ENCODE measurements around the gene KLF18.

KLF18 gene

DNA sequence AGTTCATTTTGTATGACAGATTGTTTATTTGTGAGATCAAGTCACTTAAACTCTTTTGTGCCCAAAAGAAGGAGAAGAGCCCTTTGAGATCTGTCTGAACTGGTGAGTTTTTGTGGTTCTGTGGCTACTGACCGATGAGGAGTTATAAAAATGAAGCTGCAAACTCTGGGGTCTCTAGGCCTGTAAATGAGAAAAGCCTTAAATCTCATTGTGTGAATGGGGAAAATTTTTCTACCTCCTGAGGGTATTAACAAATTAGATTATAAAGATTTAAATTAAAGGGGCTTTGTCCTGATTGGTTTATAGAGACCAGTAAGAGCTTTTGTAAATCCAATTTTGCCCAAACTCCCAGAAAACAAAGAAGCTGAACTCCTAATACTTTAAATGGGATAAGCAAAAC is 32.5 kb downstream of the KLF18 start:
- Histone ChIP-seq H3K4me3 (ENCODE audit: low read depth in 1 of 5, low read length in 5 of 5) (no peak overlapping the region), H3K27me3 (ENCODE audit: control insufficient read depth in 5 of 5, insufficient read depth in 4 of 5, low read length in 5 of 5) (peaks cover 0 to 4% (median 2%) of the 10 kb centered on the region in 5 donors), H3K9me3 (ENCODE audit: control insufficient read depth in 5 of 5, low read length in 5 of 5) (no peaks in the 10 kb centered on the region), H3K4me1 (ENCODE audit: control insufficient read depth in 5 of 5, insufficient read depth in 5 of 5, low read length in 5 of 5) (no peaks in the 10 kb centered on the region), H3K27ac (ENCODE audit: low read depth, low read length) (no peak overlapping the region), H3K36me3 (ENCODE audit: control insufficient read depth in 5 of 5, insufficient read depth in 5 of 5, low read length in 5 of 5) (no peaks in the 10 kb centered on the region), H3K9ac (ENCODE audit: low read length in 5 of 5) (no peak overlapping the region)

DNA sequence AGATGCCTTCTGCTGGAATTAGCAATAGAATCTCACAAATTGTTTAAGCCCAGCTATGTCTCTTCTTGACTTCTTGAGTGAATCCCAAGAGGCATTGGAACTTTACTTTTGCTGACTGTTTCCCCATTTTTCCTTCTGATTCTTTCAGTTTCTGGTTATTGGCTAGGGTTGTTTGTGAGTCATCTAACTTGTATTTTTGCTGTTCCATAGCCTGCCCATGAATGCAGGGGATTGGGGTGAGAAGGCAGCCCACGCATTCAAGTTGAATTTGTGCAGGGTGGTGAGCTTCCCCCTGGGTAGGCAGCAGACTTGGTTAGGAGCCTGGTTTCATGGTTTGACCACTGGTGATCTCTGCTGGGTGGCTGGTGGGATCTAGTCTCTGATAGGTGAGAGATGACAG is 33.2 kb downstream of the KLF18 start:
- Histone ChIP-seq H3K27ac (ENCODE audit: low read depth, low read length) (no peak overlapping the region), H3K9me3 (ENCODE audit: control insufficient read depth in 5 of 5, low read length in 5 of 5) (no peaks in the 10 kb centered on the region), H3K27me3 (ENCODE audit: control insufficient read depth in 5 of 5, insufficient read depth in 4 of 5, low read length in 5 of 5) (peaks cover 0 to 7% (median 2%) of the 10 kb centered on the region in 5 donors), H3K4me1 (ENCODE audit: control insufficient read depth in 5 of 5, insufficient read depth in 5 of 5, low read length in 5 of 5) (peaks cover 0 to 4% (median 0%) of the 10 kb centered on the region in 5 donors), H3K9ac (ENCODE audit: low read length in 5 of 5) (no peak overlapping the region), H3K36me3 (ENCODE audit: control insufficient read depth in 5 of 5, insufficient read depth in 5 of 5, low read length in 5 of 5) (no peaks in the 10 kb centered on the region), H3K4me3 (ENCODE audit: low read depth in 1 of 5, low read length in 5 of 5) (no peak overlapping the region)

DNA sequence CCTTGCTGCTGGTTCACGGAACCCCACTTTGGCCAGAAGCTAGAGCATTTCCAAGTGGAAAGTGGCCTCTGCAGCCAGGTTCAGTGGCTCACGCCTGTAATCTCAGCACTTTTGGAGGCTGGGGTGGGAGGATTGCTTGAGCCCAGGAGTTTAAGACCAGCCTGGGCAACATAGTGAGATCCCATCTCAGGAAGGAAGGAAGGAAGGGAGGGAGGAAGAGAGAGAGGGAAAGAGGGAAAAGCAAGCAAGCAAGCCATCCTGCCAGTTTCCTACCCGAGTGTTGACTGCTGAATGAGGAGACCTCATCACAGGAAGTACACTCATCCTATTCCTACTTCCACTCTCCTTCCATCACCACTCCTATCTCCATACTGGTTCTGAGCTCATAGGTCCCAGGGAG is 35.6 kb downstream of the KLF18 start:
- no peak overlapping the region for H3K4me3 ChIP-seq (ENCODE audit: low read depth in 1 of 5, low read length in 5 of 5)
- no peak overlapping the region for H3K27ac ChIP-seq (ENCODE audit: low read depth, low read length)
- no peak overlapping the region for H3K9ac ChIP-seq (ENCODE audit: low read length in 5 of 5)
- no peaks in the 10 kb centered on the region for H3K36me3 ChIP-seq (ENCODE audit: control insufficient read depth in 5 of 5, insufficient read depth in 5 of 5, low read length in 5 of 5)
- H3K9me3 ChIP-seq (ENCODE audit: control insufficient read depth in 5 of 5, low read length in 5 of 5): no peaks in the 10 kb centered on the region
- H3K27me3 ChIP-seq (ENCODE audit: control insufficient read depth in 5 of 5, insufficient read depth in 4 of 5, low read length in 5 of 5): peaks cover 0 to 7% (median 2%) of the 10 kb centered on the region in 5 donors
- H3K4me1 ChIP-seq (ENCODE audit: control insufficient read depth in 5 of 5, insufficient read depth in 5 of 5, low read length in 5 of 5): peaks cover 0 to 4% (median 0%) of the 10 kb centered on the region in 5 donors

DNA sequence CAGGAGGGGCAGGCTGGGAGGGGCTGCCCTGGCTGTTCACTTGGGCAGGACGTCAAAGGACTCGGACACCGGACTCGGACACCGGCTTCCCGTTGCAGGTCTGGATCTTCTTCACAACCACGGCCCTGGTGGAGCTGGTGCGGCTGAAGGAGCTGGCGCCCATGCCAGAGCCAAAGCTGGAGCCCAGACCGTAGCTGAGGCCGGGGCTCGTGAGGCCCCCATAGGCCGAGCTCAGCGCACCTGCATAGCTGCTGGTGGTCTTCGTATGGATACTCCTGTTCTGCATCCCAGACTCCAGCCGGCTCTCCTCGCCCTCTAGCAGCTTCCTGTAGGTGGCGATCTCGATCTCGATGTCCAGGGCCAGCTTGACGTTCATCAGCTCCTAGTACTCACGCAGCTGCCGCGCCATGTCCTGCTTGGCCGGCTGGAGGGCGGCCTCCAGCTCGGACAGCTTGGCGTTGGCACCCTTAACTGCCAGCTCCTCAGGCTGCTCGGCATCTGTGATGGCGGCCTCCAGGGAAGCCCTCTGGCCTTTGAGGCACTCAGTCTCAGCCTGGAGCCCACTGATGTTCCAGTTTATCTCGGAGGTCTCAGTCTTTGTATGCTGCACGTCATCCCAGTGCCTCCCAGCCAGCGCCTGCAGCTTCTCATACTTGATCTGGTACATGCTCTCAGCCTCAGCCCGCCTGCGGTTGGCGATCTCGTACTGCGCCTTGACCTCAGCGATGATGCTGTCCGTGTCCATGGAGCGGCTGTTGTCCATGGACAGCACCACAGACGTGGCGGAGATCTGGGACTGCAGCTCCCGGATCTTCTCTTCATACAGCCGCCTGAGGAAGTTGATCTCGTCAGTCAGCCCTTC is 37.9 kb downstream of the KLF18 start:
- Histone ChIP-seq H3K4me3 (ENCODE audit: low read depth in 1 of 5, low read length in 5 of 5) (no peak overlapping the region), H3K9ac (ENCODE audit: low read length in 5 of 5) (no peak overlapping the region), H3K36me3 (ENCODE audit: control insufficient read depth in 5 of 5, insufficient read depth in 5 of 5, low read length in 5 of 5) (no peaks in the 10 kb centered on the region), H3K27me3 (ENCODE audit: control insufficient read depth in 5 of 5, insufficient read depth in 4 of 5, low read length in 5 of 5) (peaks cover 0 to 7% (median 2%) of the 10 kb centered on the region in 5 donors), H3K9me3 (ENCODE audit: control insufficient read depth in 5 of 5, low read length in 5 of 5) (no peaks in the 10 kb centered on the region), H3K27ac (ENCODE audit: low read depth, low read length) (no peak overlapping the region), H3K4me1 (ENCODE audit: control insufficient read depth in 5 of 5, insufficient read depth in 5 of 5, low read length in 5 of 5) (peaks cover 0 to 4% (median 0%) of the 10 kb centered on the region in 5 donors)

DNA sequence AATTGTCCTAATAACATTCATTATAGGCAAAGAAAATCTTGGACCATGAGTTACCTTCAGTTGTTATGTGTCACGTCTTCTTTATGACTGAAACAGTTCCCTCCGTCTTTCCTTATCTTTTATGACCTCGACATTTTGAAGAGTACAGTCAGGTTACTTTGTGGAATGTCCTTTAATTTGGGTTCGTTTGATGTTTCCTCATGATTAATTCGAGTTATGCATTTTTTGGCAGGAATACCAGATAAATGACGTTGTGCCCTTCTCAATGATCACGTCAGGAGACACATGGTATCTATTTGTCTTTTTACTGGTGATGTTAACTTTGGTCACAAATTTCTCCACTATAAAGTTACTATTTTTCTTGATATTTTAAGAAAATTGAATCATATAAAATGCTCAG is 40.1 kb downstream of the KLF18 start:
- Histone ChIP-seq H3K27ac (ENCODE audit: low read depth, low read length) (no peak overlapping the region), H3K27me3 (ENCODE audit: control insufficient read depth in 5 of 5, insufficient read depth in 4 of 5, low read length in 5 of 5) (peaks cover 0 to 7% (median 0%) of the 10 kb centered on the region in 5 donors), H3K4me1 (ENCODE audit: control insufficient read depth in 5 of 5, insufficient read depth in 5 of 5, low read length in 5 of 5) (peaks cover 0 to 4% (median 0%) of the 10 kb centered on the region in 5 donors), H3K36me3 (ENCODE audit: control insufficient read depth in 5 of 5, insufficient read depth in 5 of 5, low read length in 5 of 5) (no peaks in the 10 kb centered on the region), H3K9ac (ENCODE audit: low read length in 5 of 5) (no peak overlapping the region), H3K4me3 (ENCODE audit: low read depth in 1 of 5, low read length in 5 of 5) (no peak overlapping the region), H3K9me3 (ENCODE audit: control insufficient read depth in 5 of 5, low read length in 5 of 5) (no peaks in the 10 kb centered on the region)

DNA sequence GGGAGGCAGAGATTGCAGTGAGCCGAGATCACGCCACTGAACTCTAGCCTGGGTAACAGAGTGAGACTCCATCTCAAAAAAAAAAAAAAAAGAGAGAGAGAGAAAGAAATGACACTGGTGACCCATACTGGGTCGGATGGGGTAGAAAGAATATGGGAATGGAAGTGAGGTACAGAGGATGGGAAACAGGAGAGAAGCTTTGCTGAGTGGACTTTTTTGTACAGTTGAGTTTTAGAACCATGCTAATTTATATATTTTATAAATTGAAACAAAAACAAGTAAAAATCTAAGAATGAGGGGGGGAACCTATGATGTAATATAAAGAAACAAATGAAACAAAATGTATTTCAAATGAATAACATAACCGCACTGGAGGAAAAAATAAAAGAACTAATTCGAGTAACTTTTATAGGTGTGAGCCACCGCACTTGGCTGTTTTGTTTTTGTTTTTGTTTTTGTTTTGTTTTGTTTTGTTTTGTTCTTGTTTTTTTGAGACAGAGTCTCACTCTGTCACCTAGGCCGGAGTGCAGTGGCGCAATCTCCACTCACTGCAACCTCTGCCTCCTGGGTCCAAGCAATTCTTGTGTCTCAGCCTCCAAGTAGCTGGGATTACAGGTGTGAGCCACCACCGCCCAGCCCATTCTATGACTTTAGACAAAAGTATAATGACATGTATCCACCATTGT is 41.1 kb downstream of the KLF18 start:
- H3K4me3 ChIP-seq (ENCODE audit: low read depth in 1 of 5, low read length in 5 of 5): no peak overlapping the region
- peaks cover 0 to 4% (median 0%) of the 10 kb centered on the region in 5 donors for H3K4me1 ChIP-seq (ENCODE audit: control insufficient read depth in 5 of 5, insufficient read depth in 5 of 5, low read length in 5 of 5)
- no peak overlapping the region for H3K9ac ChIP-seq (ENCODE audit: low read length in 5 of 5)
- no peaks in the 10 kb centered on the region for H3K36me3 ChIP-seq (ENCODE audit: control insufficient read depth in 5 of 5, insufficient read depth in 5 of 5, low read length in 5 of 5)
- no peaks in the 10 kb centered on the region for H3K9me3 ChIP-seq (ENCODE audit: control insufficient read depth in 5 of 5, low read length in 5 of 5)
- H3K27ac ChIP-seq (ENCODE audit: low read depth, low read length): no peak overlapping the region
- H3K27me3 ChIP-seq (ENCODE audit: control insufficient read depth in 5 of 5, insufficient read depth in 4 of 5, low read length in 5 of 5): peaks cover 0 to 3% (median 0%) of the 10 kb centered on the region in 5 donors

DNA sequence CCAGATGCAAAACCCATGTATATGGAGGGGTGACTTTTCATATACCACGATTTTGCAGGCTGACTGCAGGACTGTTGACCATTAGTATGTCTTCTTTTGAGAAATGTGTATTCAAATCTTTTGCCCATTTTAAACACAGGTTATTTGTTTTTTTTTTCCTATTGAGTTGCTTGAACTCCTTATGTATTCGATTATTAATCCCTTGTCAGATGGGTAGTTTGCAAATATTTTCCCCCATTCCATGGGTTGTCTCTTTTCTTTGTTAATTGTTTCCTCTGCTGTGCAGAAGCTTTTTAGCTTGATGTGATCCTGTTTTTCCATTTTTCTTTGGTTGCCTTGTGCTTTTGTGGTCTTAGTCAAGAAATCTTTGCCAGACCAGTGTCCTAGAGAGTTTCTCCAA is 47.4 kb downstream of the KLF18 start:
- H3K9me3 ChIP-seq (ENCODE audit: control insufficient read depth in 5 of 5, low read length in 5 of 5): peaks cover 0 to 3% (median 0%) of the 10 kb centered on the region in 5 donors
- peaks cover 0 to 7% (median 0%) of the 10 kb centered on the region in 5 donors for H3K4me1 ChIP-seq (ENCODE audit: control insufficient read depth in 5 of 5, insufficient read depth in 5 of 5, low read length in 5 of 5)
- no peak overlapping the region for H3K27ac ChIP-seq (ENCODE audit: low read depth, low read length)
- no peak overlapping the region for H3K4me3 ChIP-seq (ENCODE audit: low read depth in 1 of 5, low read length in 5 of 5)
- no peaks in the 10 kb centered on the region for H3K27me3 ChIP-seq (ENCODE audit: control insufficient read depth in 5 of 5, insufficient read depth in 4 of 5, low read length in 5 of 5)
- no peak overlapping the region for H3K9ac ChIP-seq (ENCODE audit: low read length in 5 of 5)
- H3K36me3 ChIP-seq (ENCODE audit: control insufficient read depth in 5 of 5, insufficient read depth in 5 of 5, low read length in 5 of 5): no peaks in the 10 kb centered on the region

DNA sequence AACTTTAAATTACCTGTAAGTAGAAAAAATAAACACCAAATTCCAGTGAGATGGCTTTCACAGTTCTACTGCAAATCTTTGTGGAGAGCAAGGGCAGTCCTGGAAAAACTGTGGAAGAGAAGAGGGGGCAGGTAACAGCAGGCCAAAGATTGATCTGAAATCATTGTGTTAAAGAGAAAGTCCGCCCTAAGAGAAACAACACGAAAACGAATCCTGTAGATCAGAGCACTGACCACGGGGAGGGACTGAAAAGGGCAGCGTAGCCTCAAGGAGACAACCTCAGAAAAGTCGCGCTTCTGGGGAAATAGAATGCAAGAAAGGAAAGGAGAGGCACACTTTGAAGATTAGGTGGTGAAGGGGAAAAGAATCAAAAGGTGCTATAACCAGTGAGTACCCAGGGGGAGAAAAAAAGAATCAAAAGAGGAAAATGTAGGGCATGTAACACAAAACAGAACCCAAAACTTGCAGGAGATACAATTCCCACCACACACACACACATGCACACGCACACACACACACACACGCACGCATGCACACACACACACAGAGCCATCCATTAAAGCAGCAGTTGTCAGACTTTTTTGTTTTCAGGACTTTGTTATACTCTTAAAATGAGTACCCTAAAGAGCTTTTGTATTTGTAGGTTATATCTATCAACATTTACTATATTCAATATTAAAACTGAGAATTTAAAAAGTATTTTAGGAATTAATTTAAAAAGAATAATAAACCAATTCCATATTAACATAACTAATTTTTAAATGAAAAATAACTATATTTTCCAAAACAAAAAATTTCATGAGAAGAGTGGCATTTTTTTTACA is 50.8 kb downstream of the KLF18 start:
- peaks cover 0 to 3% (median 0%) of the 10 kb centered on the region in 5 donors for H3K9me3 ChIP-seq (ENCODE audit: control insufficient read depth in 5 of 5, low read length in 5 of 5)
- H3K27me3 ChIP-seq (ENCODE audit: control insufficient read depth in 5 of 5, insufficient read depth in 4 of 5, low read length in 5 of 5): peaks cover 0 to 4% (median 0%) of the 10 kb centered on the region in 5 donors
- peaks cover 0 to 9% (median 0%) of the 10 kb centered on the region in 5 donors for H3K4me1 ChIP-seq (ENCODE audit: control insufficient read depth in 5 of 5, insufficient read depth in 5 of 5, low read length in 5 of 5)
- no peaks in the 10 kb centered on the region for H3K36me3 ChIP-seq (ENCODE audit: control insufficient read depth in 5 of 5, insufficient read depth in 5 of 5, low read length in 5 of 5)
- H3K9ac ChIP-seq (ENCODE audit: low read length in 5 of 5): no peak overlapping the region
- no peak overlapping the region for H3K27ac ChIP-seq (ENCODE audit: low read depth, low read length)
- H3K4me3 ChIP-seq (ENCODE audit: low read depth in 1 of 5, low read length in 5 of 5): no peak overlapping the region

DNA sequence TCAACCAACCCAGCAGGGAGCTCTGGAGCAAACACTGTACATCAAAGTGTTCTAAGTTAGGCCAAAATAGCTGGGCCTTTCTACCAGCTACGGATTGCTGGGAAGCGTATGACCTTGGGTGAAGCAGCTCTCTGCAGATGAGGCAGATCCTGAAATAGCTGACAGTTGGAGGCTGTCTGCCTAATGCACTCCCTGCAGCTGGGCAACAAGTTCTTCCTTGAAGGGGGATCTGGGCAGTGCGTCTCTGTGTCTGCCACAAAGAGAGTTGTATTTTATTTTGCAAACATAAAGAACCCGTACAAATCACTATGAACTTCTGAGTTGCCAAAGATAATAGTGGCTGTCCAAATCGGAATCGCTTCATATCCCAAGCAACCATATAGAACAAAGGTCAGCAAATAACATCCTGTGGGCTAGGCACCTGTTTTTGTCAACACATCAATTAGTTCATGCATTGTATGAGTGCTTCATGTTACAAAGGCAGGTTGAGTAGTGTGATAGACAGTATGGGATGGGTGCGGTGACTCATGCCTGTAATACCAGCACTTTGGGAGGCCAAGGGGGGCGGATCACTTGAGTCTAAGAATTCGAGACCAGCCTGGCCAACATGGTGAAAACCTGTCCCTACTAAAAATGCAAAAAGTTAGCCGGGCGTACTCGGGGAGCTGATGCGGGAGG is 51.9 kb downstream of the KLF18 start:
- H3K4me3 ChIP-seq (ENCODE audit: low read depth in 1 of 5, low read length in 5 of 5): no peak overlapping the region
- peaks cover 0 to 4% (median 0%) of the 10 kb centered on the region in 5 donors for H3K27me3 ChIP-seq (ENCODE audit: control insufficient read depth in 5 of 5, insufficient read depth in 4 of 5, low read length in 5 of 5)
- H3K9ac ChIP-seq (ENCODE audit: low read length in 5 of 5): no peak overlapping the region

More for the DNA sequence above, 51.9 kb downstream of the KLF18 start:
- no peak overlapping the region for H3K27ac ChIP-seq (ENCODE audit: low read depth, low read length)
- no peaks in the 10 kb centered on the region for H3K36me3 ChIP-seq (ENCODE audit: control insufficient read depth in 5 of 5, insufficient read depth in 5 of 5, low read length in 5 of 5)
- peaks cover 0 to 9% (median 0%) of the 10 kb centered on the region in 5 donors for H3K4me1 ChIP-seq (ENCODE audit: control insufficient read depth in 5 of 5, insufficient read depth in 5 of 5, low read length in 5 of 5)
- peaks cover 0 to 2% (median 0%) of the 10 kb centered on the region in 5 donors for H3K9me3 ChIP-seq (ENCODE audit: control insufficient read depth in 5 of 5, low read length in 5 of 5)
